ENCODE data around the gene FAM3A.

- TF ChIP-seq CTCF (IDR thresholded peaks at IDR 0.05) = no peak
- TF ChIP-seq POLR2A (IDR thresholded peaks at IDR 0.05) = no peak
- TF ChIP-seq POLR2AphosphoS5 (IDR thresholded peaks at IDR 0.05) = peak in 2 of 3 donors; percentile 51 to 57
Measured at GRCh38 chrX:154478728-154479622, 37.1 kb downstream of the FAM3A start, which contains the start of gene LAGE3.
